K562 (cell line): Measurements from ENCODE around the gene BEST2. TPM values are rescaled to one million over a fixed set of nuclear protein-coding genes. Genes with fewer than 3 reads are reported as not detected.

ENCODE experiments used
- ARID2 ChIP-seq: fragments of 450-650 bp; IDR thresholded peaks from 2 replicates; pipeline ENCODE4 v1.6.1; 2017; ENCODE audit warnings: antibody characterized with exemption, mild to moderate bottlenecking
- DNMT1 ChIP-seq: fragments of 450-650 bp; IDR thresholded peaks from 2 replicates; pipeline ENCODE4 v1.6.1; 2016; ENCODE audit warnings: antibody characterized with exemption, mild to moderate bottlenecking
- FOSL1 ChIP-seq: fragments of 200-800 bp; sonication (Bioruptor generic); conservative IDR thresholded peaks from 2 replicates; pipeline ENCODE4 v1.6.1; 2016; ENCODE audit warnings: missing genetic modification characterization, missing compliant biosample characterization
- GTF2F1 ChIP-seq: IDR thresholded peaks from 2 replicates; pipeline ENCODE4 v1.6.1; 2011; ENCODE audit warnings: low read depth, low read length, improper control_type of control experiment
- HMG20B ChIP-seq: fragments of 250-450 bp; sonication (Bioruptor Pico); IDR thresholded peaks from 2 replicates; pipeline ENCODE4 v1.5.0; 2021; ENCODE audit warnings: mild to moderate bottlenecking
- MAZ ChIP-seq, 2 experiments: fragments of 450-650 bp in 1 of 2; sonication (generic) in 1 of 2; formaldehyde crosslinking; IDR thresholded peaks in 1 of 2; conservative IDR thresholded peaks in 1 of 2; 2 replicates each; pipeline versions ENCODE4 v1.4.0 to v1.5.0; 2020; ENCODE audit warnings: mild to moderate bottlenecking in 1 of 2, missing genetic modification reagents in 1 of 2
- MTF1 ChIP-seq: fragments of 250-450 bp; sonication (Bioruptor Pico); IDR thresholded peaks from 2 replicates; pipeline ENCODE4 v1.9.0; 2021; ENCODE audit warnings: moderate library complexity, mild to moderate bottlenecking, inconsistent platforms, borderline replicate concordance
- RBFOX2 ChIP-seq: fragments of 200-400 bp; formaldehyde crosslinking; IDR thresholded peaks from 2 replicates; pipeline ENCODE4 v1.6.1; 2017; ENCODE audit warnings: low read depth, mild to moderate bottlenecking, low read length, moderate library complexity
- SP1 ChIP-seq: sonication (generic); formaldehyde crosslinking; IDR thresholded peaks from 2 replicates; pipeline ENCODE4 v1.8.1; 2022; ENCODE audit warnings: mild to moderate bottlenecking, missing genetic modification reagents
- SREBF1 ChIP-seq: fragments of 150-350 bp; IDR thresholded peaks from 2 replicates; pipeline ENCODE4 v1.6.1; 2014; ENCODE audit warnings: antibody characterized with exemption, low read depth, low read length, borderline replicate concordance
- SRF ChIP-seq, 2 experiments: fragments of 250-450, 450-650 bp in 1 of 2; sonication (Bioruptor Pico) in 1 of 2; sonication (generic) in 1 of 2; formaldehyde crosslinking; IDR thresholded peaks; 2 replicates each; pipeline versions ENCODE4 v1.5.0 to v1.5.1; 2020 to 2022; ENCODE audit warnings: mild to moderate bottlenecking in 1 of 2, missing genetic modification reagents in 1 of 2
- XRCC5 ChIP-seq: fragments of 200-400 bp; formaldehyde crosslinking; IDR thresholded peaks from 2 replicates; pipeline ENCODE4 v1.6.1; 2017; ENCODE audit warnings: low read depth, mild to moderate bottlenecking, low read length
- ZBTB40 ChIP-seq, 2 experiments: fragments of 450-650 bp in 1 of 2; sonication (generic) in 1 of 2; formaldehyde crosslinking in 1 of 2; IDR thresholded peaks; 2 replicates each; pipeline versions ENCODE4 v1.7.1 to v1.9.0; 2016 to 2022; ENCODE audit warnings: inconsistent platforms in 1 of 2, mild to moderate bottlenecking in 1 of 2, missing genetic modification reagents in 1 of 2
- ZNF41 ChIP-seq: fragments of 250-450 bp; sonication (Bioruptor Pico); conservative IDR thresholded peaks from 2 replicates; pipeline ENCODE4 v1.4.0; 2020; ENCODE audit warnings: mild to moderate bottlenecking
- ZNF668 ChIP-seq: fragments of 250-450 bp; sonication (Bioruptor Pico); IDR thresholded peaks from 2 replicates; pipeline ENCODE4 v1.8.0; 2022; ENCODE audit warnings: mild to moderate bottlenecking, inconsistent platforms
- ZNF79 ChIP-seq: fragments of 250-450 bp; sonication (Bioruptor Pico); IDR thresholded peaks from 2 replicates; pipeline ENCODE4 v1.4.0; 2020; ENCODE audit warnings: low read depth, mild to moderate bottlenecking, moderate library complexity
- polyA plus RNA-seq, 8 experiments: library from polyadenylated mRNA; depleted of rRNA in 4 of 8; stranded (reverse) in 5 of 8; unstranded in 3 of 8; fragments of >200 nt; fragmentation: Nextera tagmentation in 2 of 8; fragmentation: Illumina TruSeq in 1 of 8; extraction: Ambion mirVana in 2 of 8; extraction: Trizol in 1 of 8; gene quantifications; 2 replicates each; pipeline versions ENCODE4 v1.2.1 to v1.2.3, GENCODE V29; 2011 to 2014; ENCODE audit warnings: inconsistent platforms in 1 of 8, missing spikeins in 1 of 8
- total RNA-seq, 7 experiments: library from RNA; depleted of rRNA in 6 of 7; stranded (reverse); fragments of >200 nt in 6 of 7; fragmentation: Illumina TruSeq in 2 of 7; extraction: Trizol in 2 of 7; gene quantifications; 2 replicates each; pipeline versions ENCODE4 v1.2.1 to v1.2.3, GENCODE V29; 2011 to 2021; ENCODE audit warnings: low replicate concordance in 1 of 7
- TF ChIP-seq, protein P1 (sequence below): fragments of 450-650 bp; formaldehyde crosslinking; IDR thresholded peaks from 2 replicates; pipeline ENCODE4 v1.4.0; 2020; ENCODE audit warnings: mild to moderate bottlenecking, mixed read lengths

The BEST2 gene
- total and polyA plus RNA-seq, 9 of the 15 experiments (the other 6 are each of a cell fraction or from before 2014, with no cell fraction given): not detected

DNA sequence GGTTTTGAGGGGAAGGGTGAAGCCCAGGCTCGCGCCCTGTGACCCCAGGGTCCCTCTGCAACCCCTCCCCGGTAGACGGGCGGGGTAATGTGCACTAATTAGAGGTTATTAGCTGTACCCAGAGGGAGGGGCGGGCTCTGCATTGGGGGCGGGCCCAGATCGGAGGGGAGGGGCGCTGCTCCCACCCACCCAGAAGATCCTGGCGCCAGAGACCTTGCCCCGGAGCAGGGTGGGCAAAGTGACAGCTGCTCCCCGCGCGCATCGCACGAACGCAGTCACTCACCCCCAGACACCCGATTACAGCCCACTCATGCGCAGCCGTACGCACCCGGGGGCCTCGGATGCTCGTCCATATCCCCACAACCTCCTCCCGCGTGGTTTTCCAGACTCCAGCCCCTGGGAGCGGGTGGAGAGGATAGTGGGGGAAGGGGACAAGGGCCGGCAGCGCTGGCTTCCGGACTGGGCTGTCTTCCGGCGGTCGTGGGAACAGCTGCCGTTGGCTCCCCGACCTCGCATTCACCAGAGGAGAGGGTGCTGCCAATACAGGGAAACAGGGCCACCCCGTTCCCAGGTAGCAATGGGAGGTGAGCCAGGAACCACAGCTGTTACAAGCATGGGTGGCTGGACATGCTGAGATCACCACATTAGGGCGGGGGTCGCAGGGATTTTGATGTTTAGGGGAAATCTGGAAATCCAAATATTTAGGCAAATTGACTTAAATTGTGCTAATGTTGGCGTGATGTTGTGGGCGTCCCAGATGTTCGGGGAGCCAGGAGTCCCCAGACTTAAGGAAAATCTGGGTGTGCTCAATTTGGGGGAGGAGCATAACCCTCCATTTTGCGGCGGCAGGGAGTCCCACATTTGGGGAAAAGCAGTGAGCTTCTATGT lies 26.7 kb downstream of the BEST2 start (continued):
- peak; percentile 49 for TF ChIP-seq ZBTB40 (IDR thresholded peaks at IDR 0.05)
- TF ChIP-seq ZBTB40 (CRISPR knock-in tag; IDR thresholded peaks at IDR 0.05): no peak
- TF ChIP-seq SRF (CRISPR knock-in tag; IDR thresholded peaks at IDR 0.05): no peak
- TF ChIP-seq DNMT1: no peak
- TF ChIP-seq, protein P1, sequence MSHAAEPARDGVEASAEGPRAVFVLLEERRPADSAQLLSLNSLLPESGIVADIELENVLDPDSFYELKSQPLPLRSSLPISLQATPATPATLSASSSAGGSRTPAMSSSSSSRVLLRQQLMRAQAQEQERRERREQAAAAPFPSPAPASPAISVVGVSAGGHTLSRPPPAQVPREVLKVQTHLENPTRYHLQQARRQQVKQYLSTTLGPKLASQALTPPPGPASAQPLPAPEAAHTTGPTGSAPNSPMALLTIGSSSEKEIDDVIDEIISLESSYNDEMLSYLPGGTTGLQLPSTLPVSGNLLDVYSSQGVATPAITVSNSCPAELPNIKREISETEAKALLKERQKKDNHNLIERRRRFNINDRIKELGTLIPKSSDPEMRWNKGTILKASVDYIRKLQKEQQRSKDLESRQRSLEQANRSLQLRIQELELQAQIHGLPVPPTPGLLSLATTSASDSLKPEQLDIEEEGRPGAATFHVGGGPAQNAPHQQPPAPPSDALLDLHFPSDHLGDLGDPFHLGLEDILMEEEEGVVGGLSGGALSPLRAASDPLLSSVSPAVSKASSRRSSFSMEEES (CRISPR knock-in tag): no peak
- no peak; the same call in 1 of the 2 replicates for TF ChIP-seq SP1 (CRISPR knock-in tag)
- TF ChIP-seq RBFOX2: peak; percentile 68
- TF ChIP-seq GTF2F1: no peak
- no peak for TF ChIP-seq ZNF668 (CRISPR knock-in tag)
- TF ChIP-seq FOSL1: no peak
- TF ChIP-seq XRCC5: no peak
- no peak for TF ChIP-seq SREBF1
- no peak for TF ChIP-seq ZNF41 (CRISPR knock-in tag)
- no peak for TF ChIP-seq ZNF79 (CRISPR knock-in tag)
- TF ChIP-seq ARID2: no peak
- no peak for TF ChIP-seq MTF1
- no peak for TF ChIP-seq HMG20B (CRISPR knock-in tag)
- TF ChIP-seq MAZ (CRISPR knock-in tag; conservative IDR thresholded peaks at IDR 0.05 in 1 of 2, IDR thresholded peaks at IDR 0.05 in 1 of 2): no peak
